IMR-90 (cell line): ENCODE results near the gene MYOM1. TPM values are rescaled to one million over a fixed set of nuclear protein-coding genes. Genes with fewer than 3 reads are reported as not detected.

Source experiments
- ATAC-seq: fragments of 200-7000 bp; cut with Tn5 transposase; 2 replicates; pipeline ENCODE4 v1.9.1; 2020; ENCODE audit warnings: low read depth, mild to moderate bottlenecking, moderate library complexity
- BruUV-seq: library from RNA; stranded (reverse); fragments of 400-500 nt; replicated peaks from 2 replicates; lab custom pipeline; 2021; lab: Mats Ljungman, UMichigan
- CTCF ChIA-PET: fragments of 300-600 bp; formaldehyde crosslinking; extraction: SDS; loops from one replicate; lab custom pipeline; 2021; ENCODE audit warnings: antibody characterized with exemption; lab: Yijun Ruan, JAX
- POLR2A ChIA-PET: fragments of 300-600 bp; sonication (Branson Sonifier 250); formaldehyde crosslinking; loops from one replicate; lab custom pipeline; 2022; ENCODE audit warnings: antibody characterized with exemption; ENCODE audit not compliant: unreplicated experiment; lab: Charles Lee
- DNase-seq: peaks from one replicate; pipeline ENCODE4 v3.0.0; 2013
- H2AFZ ChIP-seq: replicated peaks from 2 replicates; pipeline ENCODE3; 2013; ENCODE audit warnings: low read length, mild to moderate bottlenecking; ENCODE audit not compliant: poor library complexity
- H2AK5ac ChIP-seq: 2 replicates; pipeline ENCODE4 v1.6.1; 2013; ENCODE audit warnings: low read depth, low read length, inconsistent platforms
- H2AK9ac ChIP-seq: replicated peaks from 2 replicates; pipeline ENCODE3; 2013; ENCODE audit warnings: mild to moderate bottlenecking, low read depth, low read length, moderate library complexity; ENCODE audit not compliant: poor library complexity
- H2BK120ac ChIP-seq: 2 replicates; pipeline ENCODE4 v1.6.1; 2013; ENCODE audit warnings: low read depth, low read length, inconsistent platforms
- H2BK15ac ChIP-seq: 3 replicates; pipeline ENCODE4 v1.6.1; 2013; ENCODE audit warnings: low read depth, low read length, inconsistent platforms
- H2BK20ac ChIP-seq: 2 replicates; pipeline ENCODE4 v1.6.1; 2013; ENCODE audit warnings: low read depth, mild to moderate bottlenecking, inconsistent platforms, low read length, moderate library complexity
- H2BK5ac ChIP-seq: 2 replicates; pipeline ENCODE4 v1.6.1; 2013; ENCODE audit warnings: mild to moderate bottlenecking, low read depth, low read length, inconsistent platforms; ENCODE audit not compliant: poor library complexity, severe bottlenecking
- H3K14ac ChIP-seq: replicated peaks from 2 replicates; pipeline ENCODE4 v1.6.1; 2013; ENCODE audit warnings: low read depth, low read length, inconsistent platforms
- H3K18ac ChIP-seq: 2 replicates; pipeline ENCODE4 v1.6.1; 2013; ENCODE audit warnings: low read depth, low read length, control low read depth
- H3K23ac ChIP-seq: 2 replicates; pipeline ENCODE4 v1.6.1; 2013; ENCODE audit warnings: low read depth, low read length, inconsistent platforms
- H3K27ac ChIP-seq: 2 replicates; pipeline ENCODE4 v1.5.1; 2013; ENCODE audit warnings: mild to moderate bottlenecking, control low read depth, low read length; ENCODE audit not compliant: insufficient read depth
- H3K27me3 ChIP-seq: 2 replicates; pipeline ENCODE4 v1.6.1; 2013; ENCODE audit warnings: low read length; ENCODE audit not compliant: control insufficient read depth, insufficient read depth
- H3K36me3 ChIP-seq: 2 replicates; pipeline ENCODE4 v1.6.1; 2013; ENCODE audit warnings: low read length, mixed read lengths; ENCODE audit not compliant: control insufficient read depth, insufficient read depth
- H3K4ac ChIP-seq: 2 replicates; pipeline ENCODE4 v1.6.1; 2013; ENCODE audit warnings: low read depth, low read length, inconsistent platforms
- H3K4me1 ChIP-seq: 2 replicates; pipeline ENCODE4 v1.6.1; 2013; ENCODE audit warnings: low read length, mixed read lengths; ENCODE audit not compliant: control insufficient read depth, insufficient read depth
- H3K4me2 ChIP-seq: 2 replicates; pipeline ENCODE4 v1.6.1; 2013; ENCODE audit warnings: low read depth, mild to moderate bottlenecking, control low read depth, low read length, moderate library complexity
- H3K4me3 ChIP-seq: 2 replicates; pipeline ENCODE4 v1.5.1; 2013; ENCODE audit warnings: low read depth, mild to moderate bottlenecking, control low read depth, low read length, moderate library complexity; ENCODE audit not compliant: insufficient read depth
- H3K56ac ChIP-seq: 2 replicates; pipeline ENCODE4 v1.6.1; 2013; ENCODE audit warnings: low read length, inconsistent platforms; ENCODE audit not compliant: insufficient read depth; ENCODE audit errors: extremely low read depth
- H3K79me1 ChIP-seq, 2 experiments: 2 replicates each; pipeline ENCODE4 v1.6.1; 2013; ENCODE audit warnings: low read length in 2 of 2, inconsistent platforms in 1 of 2, low read depth in 1 of 2
- H3K9ac ChIP-seq: 2 replicates; pipeline ENCODE4 v1.6.1; 2013; ENCODE audit warnings: low read depth, low read length, control low read depth
- H3K9me1 ChIP-seq: 2 replicates; pipeline ENCODE4 v1.6.1; 2013; ENCODE audit warnings: low read length, inconsistent platforms; ENCODE audit not compliant: insufficient read depth
- H3K9me3 ChIP-seq: 2 replicates; pipeline ENCODE4 v1.6.1; 2013; ENCODE audit warnings: low read length; ENCODE audit not compliant: control insufficient read depth, insufficient read depth
- H4K20me1 ChIP-seq: 2 replicates; pipeline ENCODE4 v1.6.1; 2013; ENCODE audit warnings: low read length, inconsistent platforms; ENCODE audit not compliant: insufficient read depth
- H4K5ac ChIP-seq: 2 replicates; pipeline ENCODE4 v1.6.1; 2013; ENCODE audit warnings: mild to moderate bottlenecking, low read depth, low read length, control low read depth
- H4K8ac ChIP-seq, 2 experiments: 2 replicates each; pipeline ENCODE4 v1.6.1; 2013; ENCODE audit warnings: low read depth in 2 of 2, low read length in 2 of 2, control low read depth in 1 of 2, inconsistent platforms in 1 of 2
- H4K91ac ChIP-seq: 2 replicates; pipeline ENCODE4 v1.6.1; 2013; ENCODE audit warnings: low read depth, low read length, inconsistent platforms; ENCODE audit not compliant: insufficient read depth
- BHLHE40 ChIP-seq: fragments of 150-350 bp; IDR thresholded peaks from 2 replicates; pipeline ENCODE4 v1.6.1; 2016; ENCODE audit warnings: mild to moderate bottlenecking, low read depth, low read length
- CEBPB ChIP-seq: IDR thresholded peaks from 2 replicates; pipeline ENCODE4 v1.6.1; 2012; ENCODE audit warnings: low read depth, low read length, improper control_type of control experiment
- CHD1 ChIP-seq: IDR thresholded peaks from 2 replicates; pipeline ENCODE4 v1.6.1; 2012; ENCODE audit warnings: low read depth, low read length, improper control_type of control experiment
- FOS ChIP-seq: fragments of 150-350 bp; IDR thresholded peaks from 2 replicates; pipeline ENCODE4 v1.6.1; 2016; ENCODE audit warnings: low read depth, low read length
- MAFK ChIP-seq: IDR thresholded peaks from 2 replicates; pipeline ENCODE4 v1.6.1; 2012; ENCODE audit warnings: low read depth, low read length, improper control_type of control experiment
- MAZ ChIP-seq: IDR thresholded peaks from 2 replicates; pipeline ENCODE4 v1.6.1; 2012; ENCODE audit warnings: low read depth, mild to moderate bottlenecking, low read length, improper control_type of control experiment, moderate library complexity, borderline replicate concordance
- MXI1 ChIP-seq: IDR thresholded peaks from 2 replicates; pipeline ENCODE4 v1.6.1; 2012; ENCODE audit warnings: low read depth, mild to moderate bottlenecking, low read length, moderate library complexity, borderline replicate concordance
- NFE2L2 ChIP-seq: fragments of 150-350 bp; IDR thresholded peaks from 2 replicates; pipeline ENCODE4 v1.6.1; 2016; ENCODE audit warnings: low read depth, mild to moderate bottlenecking, low read length
- POLR2A ChIP-seq: IDR thresholded peaks from 2 replicates; pipeline ENCODE4 v1.6.1; 2012; ENCODE audit warnings: mild to moderate bottlenecking, low read depth, low read length
- RAD21 ChIP-seq: IDR thresholded peaks from 2 replicates; pipeline ENCODE4 v1.6.1; 2012; ENCODE audit warnings: low read length, improper control_type of control experiment
- RCOR1 ChIP-seq: IDR thresholded peaks from 2 replicates; pipeline ENCODE4 v1.6.1; 2012; ENCODE audit warnings: mild to moderate bottlenecking, low read length, improper control_type of control experiment; ENCODE audit not compliant: insufficient replicate concordance
- RFX5 ChIP-seq: IDR thresholded peaks from 2 replicates; pipeline ENCODE4 v1.8.0; 2012; ENCODE audit warnings: low read depth, mild to moderate bottlenecking, low read length, moderate library complexity
- SMC3 ChIP-seq: fragments of 150-350 bp; IDR thresholded peaks from 2 replicates; pipeline ENCODE4 v1.6.1; 2016; ENCODE audit warnings: low read depth, mild to moderate bottlenecking, antibody characterized with exemption, low read length, moderate library complexity
- WGBS, 2 experiments: methylation state at CpG; one replicate each; pipeline versions ENCODE4 v1.1.5 to v1.1.7; 2013; ENCODE audit warnings: missing lambda C conversion rate in 2 of 2; ENCODE audit not compliant: insufficient read length in 1 of 2; ENCODE audit errors: extremely low coverage in 2 of 2; 5-methylcytosine and 5-hydroxymethylcytosine counted together
- dilution Hi-C: fragments of 300-500 bp; cut with HindIII; formaldehyde crosslinking; loops from one replicate; pipeline ENCODE4 v1.14.3; 2018; ENCODE audit warnings: low sequenced_read_pairs; ENCODE audit not compliant: unreplicated experiment
- in situ Hi-C: fragments of 300-500 bp; cut with MboI; formaldehyde crosslinking; loops from 3 replicates; pipeline ENCODE4 v1.14.3; 2019; ENCODE audit warnings: low sequenced_read_pairs, inconsistent platforms, mixed read lengths
- intact Hi-C: fragments of 100-400 bp; cut with micrococcal nuclease; formaldehyde crosslinking; loops from 2 replicates; pipeline ENCODE4 v1.10.0; 2022
- polyA plus RNA-seq, 3 experiments: library from polyadenylated mRNA; depleted of rRNA; stranded (reverse); fragments of >200 nt; gene quantifications; 2 replicates each; pipeline ENCODE4 v1.2.3, GENCODE V29; 2012; ENCODE audit warnings: low replicate concordance in 1 of 3
- total RNA-seq: library from RNA; depleted of rRNA; stranded (reverse); fragments of >200 nt; gene quantifications from 2 replicates; pipeline ENCODE4 v1.2.3, GENCODE V29; 2012
- TF ChIP-seq, protein P1 (sequence below): fragments of 150-350 bp; IDR thresholded peaks from 2 replicates; pipeline ENCODE4 v1.6.1; 2016; ENCODE audit warnings: low read depth, mild to moderate bottlenecking, low read length, moderate library complexity, borderline replicate concordance
- TF ChIP-seq, protein P2 (sequence below): fragments of 150-350 bp; IDR thresholded peaks from 2 replicates; pipeline ENCODE4 v1.6.1; 2017; ENCODE audit warnings: mild to moderate bottlenecking, antibody characterized with exemption, low read length, low read depth
- TF ChIP-seq, protein P3 (sequence below): conservative IDR thresholded peaks from 2 replicates; pipeline ENCODE4 v1.5.1; 2012; ENCODE audit warnings: mild to moderate bottlenecking, low read depth, low read length, improper control_type of control experiment

MYOM1 gene
- total and polyA plus RNA-seq, 2 of the 4 experiments (the other 2 are of a cell fraction), result under 0.01 to 0.10 TPM

DNA sequence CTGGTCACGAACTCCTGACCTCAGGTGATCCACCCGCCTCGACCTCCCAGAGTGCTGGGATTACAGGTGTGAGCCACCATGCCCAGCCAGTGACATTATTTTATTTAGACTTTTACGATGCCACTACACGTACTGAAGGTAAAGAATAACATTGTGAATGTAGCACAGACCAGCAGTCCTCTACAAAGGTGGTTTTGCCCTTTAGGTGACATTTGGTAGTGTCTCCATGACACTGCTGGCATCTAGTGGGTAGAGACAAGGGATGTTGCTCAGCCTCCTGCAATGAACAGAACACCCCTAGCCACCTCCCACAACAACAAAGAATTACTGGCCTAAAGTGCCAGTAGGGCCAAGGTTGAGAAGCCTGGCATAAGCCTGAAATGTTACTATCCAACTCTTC is 69.5 kb downstream of the MYOM1 start:
- BruUV-seq, result no TSS peak
- dilution Hi-C loops, result no loop called here
- TF ChIP-seq FOS (no peak), POLR2A (no peak), RFX5 (no peak), CHD1 (no peak), RAD21 (no peak), MAFK (no peak), MAZ (no peak), MXI1 (no peak), SMC3 (no peak), NFE2L2 (no peak), BHLHE40 (no peak), RCOR1 (no peak), CEBPB (no peak)
- TF ChIP-seq, protein P1, sequence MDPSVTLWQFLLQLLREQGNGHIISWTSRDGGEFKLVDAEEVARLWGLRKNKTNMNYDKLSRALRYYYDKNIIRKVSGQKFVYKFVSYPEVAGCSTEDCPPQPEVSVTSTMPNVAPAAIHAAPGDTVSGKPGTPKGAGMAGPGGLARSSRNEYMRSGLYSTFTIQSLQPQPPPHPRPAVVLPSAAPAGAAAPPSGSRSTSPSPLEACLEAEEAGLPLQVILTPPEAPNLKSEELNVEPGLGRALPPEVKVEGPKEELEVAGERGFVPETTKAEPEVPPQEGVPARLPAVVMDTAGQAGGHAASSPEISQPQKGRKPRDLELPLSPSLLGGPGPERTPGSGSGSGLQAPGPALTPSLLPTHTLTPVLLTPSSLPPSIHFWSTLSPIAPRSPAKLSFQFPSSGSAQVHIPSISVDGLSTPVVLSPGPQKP, result no peak
- TF ChIP-seq, protein P2, sequence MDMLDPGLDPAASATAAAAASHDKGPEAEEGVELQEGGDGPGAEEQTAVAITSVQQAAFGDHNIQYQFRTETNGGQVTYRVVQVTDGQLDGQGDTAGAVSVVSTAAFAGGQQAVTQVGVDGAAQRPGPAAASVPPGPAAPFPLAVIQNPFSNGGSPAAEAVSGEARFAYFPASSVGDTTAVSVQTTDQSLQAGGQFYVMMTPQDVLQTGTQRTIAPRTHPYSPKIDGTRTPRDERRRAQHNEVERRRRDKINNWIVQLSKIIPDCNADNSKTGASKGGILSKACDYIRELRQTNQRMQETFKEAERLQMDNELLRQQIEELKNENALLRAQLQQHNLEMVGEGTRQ, result no peak
- TF ChIP-seq, protein P3, sequence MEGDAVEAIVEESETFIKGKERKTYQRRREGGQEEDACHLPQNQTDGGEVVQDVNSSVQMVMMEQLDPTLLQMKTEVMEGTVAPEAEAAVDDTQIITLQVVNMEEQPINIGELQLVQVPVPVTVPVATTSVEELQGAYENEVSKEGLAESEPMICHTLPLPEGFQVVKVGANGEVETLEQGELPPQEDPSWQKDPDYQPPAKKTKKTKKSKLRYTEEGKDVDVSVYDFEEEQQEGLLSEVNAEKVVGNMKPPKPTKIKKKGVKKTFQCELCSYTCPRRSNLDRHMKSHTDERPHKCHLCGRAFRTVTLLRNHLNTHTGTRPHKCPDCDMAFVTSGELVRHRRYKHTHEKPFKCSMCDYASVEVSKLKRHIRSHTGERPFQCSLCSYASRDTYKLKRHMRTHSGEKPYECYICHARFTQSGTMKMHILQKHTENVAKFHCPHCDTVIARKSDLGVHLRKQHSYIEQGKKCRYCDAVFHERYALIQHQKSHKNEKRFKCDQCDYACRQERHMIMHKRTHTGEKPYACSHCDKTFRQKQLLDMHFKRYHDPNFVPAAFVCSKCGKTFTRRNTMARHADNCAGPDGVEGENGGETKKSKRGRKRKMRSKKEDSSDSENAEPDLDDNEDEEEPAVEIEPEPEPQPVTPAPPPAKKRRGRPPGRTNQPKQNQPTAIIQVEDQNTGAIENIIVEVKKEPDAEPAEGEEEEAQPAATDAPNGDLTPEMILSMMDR, result no peak
- no peaks in the 10 kb centered on the region for H3K36me3 ChIP-seq
- no peak overlapping the region for H3K4ac ChIP-seq
- POLR2A ChIA-PET, result no interaction called here
- H3K27ac ChIP-seq, result no peak overlapping the region
- no peak overlapping the region for H4K91ac ChIP-seq
- intact Hi-C loops, result no loop called here
- no peak overlapping the region for H3K9ac ChIP-seq
- H3K4me2 ChIP-seq, result no peak overlapping the region
- no peaks in the 10 kb centered on the region; the same call in 1 of the 2 replicates for H3K27me3 ChIP-seq
- no peak for ATAC-seq
- no peaks in the 10 kb centered on the region for H3K9me3 ChIP-seq
- no peaks in the 10 kb centered on the region for H4K20me1 ChIP-seq
- WGBS, 2 experiments, result no CpG with 5 or more reads among the region's 5 CpGs
- H2AK9ac ChIP-seq, result no peak overlapping the region
- in situ Hi-C loops, result no loop called here
- H2AFZ ChIP-seq, result no peak overlapping the region
- H2BK15ac ChIP-seq, result no peak overlapping the region
- no peak overlapping the region for H2BK5ac ChIP-seq
- H3K4me3 ChIP-seq, result no peak overlapping the region
- H3K18ac ChIP-seq, result no peak overlapping the region
- CTCF ChIA-PET, result no interaction called here
- no peak overlapping the region for H2BK120ac ChIP-seq
- no peaks in the 10 kb centered on the region for H3K9me1 ChIP-seq
- H3K14ac ChIP-seq, result no peak overlapping the region
- H3K4me1 ChIP-seq, result no peaks in the 10 kb centered on the region
- DNase-seq, result no peak
- H4K8ac ChIP-seq, result no peak overlapping the region
- H4K5ac ChIP-seq, result no peak overlapping the region
- no peak overlapping the region for H2AK5ac ChIP-seq
- H3K79me1 ChIP-seq, result no peaks in the 10 kb centered on the region
- H3K56ac ChIP-seq, result no peak overlapping the region
- H3K23ac ChIP-seq, result no peak overlapping the region
- no peak overlapping the region for H2BK20ac ChIP-seq
